H9 (cell line): ENCODE data around the gene TMPRSS11A. TPM values are rescaled to one million over a fixed set of nuclear protein-coding genes. Genes with fewer than 3 reads are reported as not detected.

Experiments used
- DNase-seq: peaks from one replicate; pipeline ENCODE4 v3.0.0-alpha.2; 2017
- H2AFZ ChIP-seq: one replicate; pipeline ENCODE4 v1.6.1; 2013; ENCODE audit warnings: mild to moderate bottlenecking, low read length, control low read depth, moderate library complexity
- H2AK5ac ChIP-seq: 2 replicates; pipeline ENCODE4 v1.6.1; 2013; ENCODE audit warnings: low read length, control low read depth, mixed read lengths; ENCODE audit not compliant: insufficient read length
- H2BK120ac ChIP-seq: one replicate; pipeline ENCODE4 v1.6.1; 2013; ENCODE audit warnings: low read depth, mild to moderate bottlenecking, low read length, control low read depth, inconsistent platforms; ENCODE audit not compliant: poor library complexity, severe bottlenecking
- H2BK12ac ChIP-seq: 2 replicates; pipeline ENCODE4 v1.6.1; 2013; ENCODE audit warnings: low read length, control low read depth, mixed read lengths, low read depth; ENCODE audit not compliant: insufficient read length
- H2BK15ac ChIP-seq: 2 replicates; pipeline ENCODE4 v1.6.1; 2013; ENCODE audit warnings: low read depth, low read length, control low read depth
- H2BK20ac ChIP-seq: one replicate; pipeline ENCODE4 v1.6.1; 2013; ENCODE audit warnings: low read depth, mild to moderate bottlenecking, low read length, control low read depth, inconsistent platforms; ENCODE audit not compliant: poor library complexity, severe bottlenecking
- H2BK5ac ChIP-seq: 2 replicates; pipeline ENCODE4 v1.6.1; 2013; ENCODE audit warnings: low read length, control low read depth, mixed read lengths; ENCODE audit not compliant: insufficient read length
- H3K14ac ChIP-seq: 2 replicates; pipeline ENCODE4 v1.6.1; 2013; ENCODE audit warnings: low read length, control low read depth; ENCODE audit not compliant: insufficient read depth
- H3K18ac ChIP-seq: 2 replicates; pipeline ENCODE4 v1.6.1; 2013; ENCODE audit warnings: low read depth, mild to moderate bottlenecking, mixed read lengths, low read length, control low read depth; ENCODE audit not compliant: insufficient read length
- H3K23ac ChIP-seq: 2 replicates; pipeline ENCODE4 v1.6.1; 2013; ENCODE audit warnings: low read length, control low read depth, mixed read lengths, low read depth; ENCODE audit not compliant: insufficient read length
- H3K23me2 ChIP-seq: 2 replicates; pipeline ENCODE4 v1.6.1; 2013; ENCODE audit warnings: low read depth, mild to moderate bottlenecking, mixed read lengths, low read length, control low read depth; ENCODE audit not compliant: insufficient read length, poor library complexity, severe bottlenecking
- H3K27ac ChIP-seq: 2 replicates; pipeline ENCODE4 v1.5.1; 2013; ENCODE audit warnings: low read length, control low read depth, mixed read lengths, low read depth; ENCODE audit not compliant: insufficient read length
- H3K27me3 ChIP-seq: 2 replicates; pipeline ENCODE4 v1.6.1; 2013; ENCODE audit warnings: low read length, control low read depth, inconsistent platforms; ENCODE audit not compliant: insufficient read depth
- H3K4ac ChIP-seq: 2 replicates; pipeline ENCODE4 v1.6.1; 2013; ENCODE audit warnings: low read depth, mild to moderate bottlenecking, control low read depth, inconsistent platforms, low read length, moderate library complexity
- H3K4me1 ChIP-seq: 2 replicates; pipeline ENCODE4 v1.6.1; 2013; ENCODE audit warnings: low read length, control low read depth, inconsistent platforms; ENCODE audit not compliant: insufficient read depth
- H3K4me2 ChIP-seq: 2 replicates; pipeline ENCODE4 v1.6.1; 2013; ENCODE audit warnings: low read length, control low read depth, mixed read lengths; ENCODE audit not compliant: insufficient read length, insufficient read depth
- H3K56ac ChIP-seq: 2 replicates; pipeline ENCODE4 v1.6.1; 2013; ENCODE audit warnings: low read depth, mild to moderate bottlenecking, mixed read lengths, low read length, control low read depth; ENCODE audit not compliant: insufficient read length
- H3K79me1 ChIP-seq: 2 replicates; pipeline ENCODE4 v1.6.1; 2013; ENCODE audit warnings: low read depth, mild to moderate bottlenecking, moderate library complexity, low read length, control low read depth, inconsistent platforms; ENCODE audit not compliant: insufficient read depth, poor library complexity, severe bottlenecking
- H3K79me2 ChIP-seq: 2 replicates; pipeline ENCODE4 v1.6.1; 2013; ENCODE audit warnings: low read length, control low read depth, inconsistent platforms; ENCODE audit not compliant: insufficient read depth
- H3K9ac ChIP-seq: 2 replicates; pipeline ENCODE4 v1.6.1; 2013; ENCODE audit warnings: low read length, control low read depth, mixed read lengths; ENCODE audit not compliant: insufficient read length; ENCODE audit errors: extremely low read depth
- H3K9me3 ChIP-seq: one replicate; pipeline ENCODE4 v1.6.1; 2013; ENCODE audit warnings: low read depth, low read length, inconsistent platforms; ENCODE audit not compliant: control insufficient read depth
- H3T11ph ChIP-seq: one replicate; pipeline ENCODE4 v1.6.1; 2013; ENCODE audit warnings: mild to moderate bottlenecking, low read length, control low read depth, inconsistent platforms
- H4K20me1 ChIP-seq: one replicate; pipeline ENCODE4 v1.6.1; 2013; ENCODE audit not compliant: control insufficient read depth, insufficient read length, insufficient read depth
- H4K5ac ChIP-seq: 2 replicates; pipeline ENCODE4 v1.6.1; 2013; ENCODE audit warnings: low read depth, mild to moderate bottlenecking, mixed read lengths, low read length, control low read depth; ENCODE audit not compliant: insufficient read length
- H4K8ac ChIP-seq: replicated peaks from 2 replicates; pipeline ENCODE4 v1.6.1; 2013; ENCODE audit warnings: low read length, control low read depth, mixed read lengths, low read depth; ENCODE audit not compliant: insufficient read length
- H4K91ac ChIP-seq: 2 replicates; pipeline ENCODE4 v1.6.1; 2013; ENCODE audit warnings: low read depth, mild to moderate bottlenecking, moderate library complexity, mixed read lengths, low read length, control low read depth; ENCODE audit not compliant: insufficient read length
- H3K27ac Mint-ChIP-seq, 3 experiments: 2 replicates in 2 of 3; 3 replicates in 1 of 3; pipeline ENCODE4 v1.8.0; 2020 to 2021; ENCODE audit warnings: mixed read lengths in 3 of 3, mild to moderate bottlenecking in 1 of 3, moderate library complexity in 1 of 3
- H3K27me3 Mint-ChIP-seq: 2 replicates; pipeline ENCODE4 v1.8.0; 2021; ENCODE audit warnings: low read depth, mild to moderate bottlenecking, moderate library complexity, mixed read lengths
- H3K36me3 Mint-ChIP-seq, 3 experiments: 2 replicates in 2 of 3; 3 replicates in 1 of 3; pipeline ENCODE4 v1.8.0; 2020 to 2021; ENCODE audit warnings: low read depth in 3 of 3, mixed read lengths in 3 of 3; ENCODE audit not compliant: insufficient read depth in 1 of 3
- H3K4me1 Mint-ChIP-seq, 2 experiments: 2 replicates each; pipeline ENCODE4 v1.8.0; 2020; ENCODE audit warnings: mixed read lengths in 2 of 2
- H3K4me3 Mint-ChIP-seq, 2 experiments: 2 replicates in 1 of 2; 3 replicates in 1 of 2; pipeline ENCODE4 v1.8.0; 2020 to 2021; ENCODE audit warnings: mild to moderate bottlenecking in 2 of 2, mixed read lengths in 2 of 2, moderate library complexity in 1 of 2
- H3K9me3 Mint-ChIP-seq, 2 experiments: 2 replicates in 1 of 2; 3 replicates in 1 of 2; pipeline ENCODE4 v1.8.0; 2020; ENCODE audit warnings: mild to moderate bottlenecking in 2 of 2, mixed read lengths in 2 of 2, moderate library complexity in 1 of 2
- CTCF ChIP-seq: fragments of 200-600 bp; sonication (generic); conservative IDR thresholded peaks from 3 replicates; pipeline ENCODE4 v1.8.0; 2021; ENCODE audit warnings: antibody characterized with exemption, mild to moderate bottlenecking
- WGBS: extraction: QIAGEN DNeasy Blood & Tissue Kit; methylation state at CpG from one replicate; pipeline ENCODE4 v1.1.7; 2013; ENCODE audit warnings: missing lambda C conversion rate, low lambda C conversion rate, mixed read lengths; ENCODE audit not compliant: insufficient read length; ENCODE audit errors: extremely low coverage; 5-methylcytosine and 5-hydroxymethylcytosine counted together
- total RNA-seq: library from RNA; stranded (reverse); gene quantifications from 2 replicates; pipeline ENCODE4 v1.2.1, GENCODE V29; 2021

The TMPRSS11A gene
- total RNA-seq, 1 experiment from 2014 or later: not detected

- no peak overlapping the region for H3K27ac ChIP-seq
- TF ChIP-seq CTCF: no peak
Measured at GRCh38 chr4:67879486-67879885, 83.8 kb downstream of the TMPRSS11A start.

More at GRCh38 chr4:67879486-67879885, 83.8 kb downstream of the TMPRSS11A start:
- Histone ChIP-seq H3K4me1 (no peaks in the 10 kb centered on the region), H4K8ac (no peak overlapping the region), H2BK120ac (no peak overlapping the region), H3K23ac (no peak overlapping the region), H2AFZ (no peak overlapping the region), H3K18ac (no peak overlapping the region), H2BK5ac (no peak overlapping the region), H3K79me1 (no peaks in the 10 kb centered on the region), H3K9ac (no peak overlapping the region), H3K14ac (no peak overlapping the region), H3K56ac (no peak overlapping the region), H3K9me3 (no peaks in the 10 kb centered on the region), H2BK15ac (no peak overlapping the region), H2AK5ac (no peak overlapping the region), H3K27me3 (no peaks in the 10 kb centered on the region), H3K4ac (no peak overlapping the region), H2BK12ac (no peak overlapping the region), H3T11ph (no peak overlapping the region), H4K20me1 (no peaks in the 10 kb centered on the region), H3K79me2 (no peaks in the 10 kb centered on the region), H2BK20ac (no peak overlapping the region), H4K5ac (no peak overlapping the region), H3K23me2 (no peaks in the 10 kb centered on the region), H4K91ac (no peak overlapping the region), H3K4me2 (no peak overlapping the region)
- Mint-ChIP-seq H3K27me3 (no peaks in the 10 kb centered on the region), H3K27ac (no peak overlapping the region), H3K4me1 (peaks cover 9 to 11% of the 10 kb centered on the region in 2 experiments), H3K9me3 (no peaks in the 10 kb centered on the region), H3K4me3 (no peak overlapping the region), H3K36me3 (no peaks in the 10 kb centered on the region)
- no peak for DNase-seq
- no CpG with 5 or more reads among the region's 3 CpGs for WGBS
